Measurements from ENCODE around the gene SEC14L1. TPM values are rescaled to one million over a fixed set of nuclear protein-coding genes. Genes with fewer than 3 reads are reported as not detected.

Gene SEC14L1
- polyA plus RNA-seq, 2 of the 4 experiments (the other 2 are of a cell fraction), result 27.5 to 40.4 TPM

- no peak for TF ChIP-seq FOSL2 (IDR thresholded peaks at IDR 0.05)
- TF ChIP-seq FOSL2 (CRISPR knock-in tag; IDR thresholded peaks at IDR 0.05), result no peak
- peak; percentile 15; the same call in 1 of the 3 replicates for TF ChIP-seq SMC3 (IDR thresholded peaks at IDR 0.05)
- no peak for TF ChIP-seq RARB (CRISPR knock-in tag; IDR thresholded peaks at IDR 0.05)
- TF ChIP-seq RAD21 (conservative IDR thresholded peaks at IDR 0.05 in 1 of 2, IDR thresholded peaks at IDR 0.05 in 1 of 2), result no peak
- TF ChIP-seq HOXB5 (CRISPR knock-in tag; IDR thresholded peaks at IDR 0.05), result no peak
- TF ChIP-seq E2F6 (IDR thresholded peaks at IDR 0.05; ENCODE audit: borderline replicate concordance, low read depth), result no peak
These were observed at the start of gene SEC14L1 (continued) for GRCh38 chr17:77140878-77141767.

GRCh38 chr17:77092025-77092424, 48.7 kb upstream of the SEC14L1 start:
- Histone ChIP-seq H3K9me3 (no peaks in the 10 kb centered on the region), H3K27ac (no peak overlapping the region), H3K4me1 (peaks cover 19% of the 10 kb centered on the region), H3K4me3 (no peak overlapping the region), H3K4me2 (no peak overlapping the region)
- FAIRE-seq (no peak), ATAC-seq (no peak), DNase-seq (ENCODE audit: low read depth in 1 of 2, low spot score in 1 of 2) (no peak)
- TF ChIP-seq BHLHE40 (IDR thresholded peaks at IDR 0.05; ENCODE audit: low read depth, low read length) (no peak), BCL3 (IDR thresholded peaks at IDR 0.05) (0 out of 3 replicates have a peak, but pooled peaks have one; percentile 24)
- POLR2A ChIA-PET, result no interaction called here
- CTCF ChIA-PET, result interaction anchor here (1.3 to 2.8 kb wide), 4 partner anchors 11 to 156 kb away, joined by 3 to 11 read pairs (median 5); no protein-coding TSS in a partner anchor
- WGBS (ENCODE audit: missing lambda C conversion rate), result 92% methylated on average over 7 of the region's 7 CpGs

GRCh38 chr17:77095461-77095860, 45.3 kb upstream of the SEC14L1 start:
- no peak overlapping the region for H3K4me2 ChIP-seq
- no peak for FAIRE-seq
- no peak for DNase-seq (ENCODE audit: low read depth in 1 of 2, low spot score in 1 of 2)
- peaks cover 14% of the 10 kb centered on the region; the same call in 1 of the 3 replicates for H3K4me1 ChIP-seq
- WGBS (ENCODE audit: missing lambda C conversion rate), result 93% methylated on average over 7 of the region's 7 CpGs
- no peak for ATAC-seq
- ChIA-PET POLR2A (interaction anchor here (0.6 to 0.7 kb wide), 3 partner anchors 9 to 207 kb away, joined by 3 to 5 read pairs (median 4); no protein-coding TSS in a partner anchor), CTCF (interaction anchor here (0.9 to 2.1 kb wide), 16 partner anchors 9 to 154 kb away, joined by 3 to 8 read pairs (median 4); no protein-coding TSS in a partner anchor)
- no peak for TF ChIP-seq RCOR1 (IDR thresholded peaks at IDR 0.05; ENCODE audit: low read depth, low read length)
- TF ChIP-seq ZSCAN20 (CRISPR knock-in tag; IDR thresholded peaks at IDR 0.05), result no peak
- TF ChIP-seq RARB (CRISPR knock-in tag; IDR thresholded peaks at IDR 0.05), result no peak
- TF ChIP-seq EHF (CRISPR knock-in tag; IDR thresholded peaks at IDR 0.05), result no peak
- no peak for TF ChIP-seq POLR2AphosphoS2 (conservative IDR thresholded peaks at IDR 0.05; ENCODE audit: low read length)
- TF ChIP-seq SMC3 (IDR thresholded peaks at IDR 0.05), result no peak
- no peak for TF ChIP-seq TP53 (CRISPR knock-in tag; IDR thresholded peaks at IDR 0.05)
- TF ChIP-seq NR3C1 (IDR thresholded peaks at IDR 0.05), result no peak
- TF ChIP-seq EP300 (IDR thresholded peaks at IDR 0.05), result no peak
- no peak for TF ChIP-seq HEYL (CRISPR knock-in tag; IDR thresholded peaks at IDR 0.05)
- TF ChIP-seq, protein P1, sequence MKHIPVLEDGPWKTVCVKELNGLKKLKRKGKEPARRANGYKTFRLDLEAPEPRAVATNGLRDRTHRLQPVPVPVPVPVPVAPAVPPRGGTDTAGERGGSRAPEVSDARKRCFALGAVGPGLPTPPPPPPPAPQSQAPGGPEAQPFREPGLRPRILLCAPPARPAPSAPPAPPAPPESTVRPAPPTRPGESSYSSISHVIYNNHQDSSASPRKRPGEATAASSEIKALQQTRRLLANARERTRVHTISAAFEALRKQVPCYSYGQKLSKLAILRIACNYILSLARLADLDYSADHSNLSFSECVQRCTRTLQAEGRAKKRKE (CRISPR knock-in tag; IDR thresholded peaks at IDR 0.05; ENCODE audit: low read depth), result no peak
- no peak for TF ChIP-seq HOXA7 (CRISPR knock-in tag; IDR thresholded peaks at IDR 0.05)
- no peak for TF ChIP-seq KDM5A (IDR thresholded peaks at IDR 0.05)
- TF ChIP-seq, protein P2, sequence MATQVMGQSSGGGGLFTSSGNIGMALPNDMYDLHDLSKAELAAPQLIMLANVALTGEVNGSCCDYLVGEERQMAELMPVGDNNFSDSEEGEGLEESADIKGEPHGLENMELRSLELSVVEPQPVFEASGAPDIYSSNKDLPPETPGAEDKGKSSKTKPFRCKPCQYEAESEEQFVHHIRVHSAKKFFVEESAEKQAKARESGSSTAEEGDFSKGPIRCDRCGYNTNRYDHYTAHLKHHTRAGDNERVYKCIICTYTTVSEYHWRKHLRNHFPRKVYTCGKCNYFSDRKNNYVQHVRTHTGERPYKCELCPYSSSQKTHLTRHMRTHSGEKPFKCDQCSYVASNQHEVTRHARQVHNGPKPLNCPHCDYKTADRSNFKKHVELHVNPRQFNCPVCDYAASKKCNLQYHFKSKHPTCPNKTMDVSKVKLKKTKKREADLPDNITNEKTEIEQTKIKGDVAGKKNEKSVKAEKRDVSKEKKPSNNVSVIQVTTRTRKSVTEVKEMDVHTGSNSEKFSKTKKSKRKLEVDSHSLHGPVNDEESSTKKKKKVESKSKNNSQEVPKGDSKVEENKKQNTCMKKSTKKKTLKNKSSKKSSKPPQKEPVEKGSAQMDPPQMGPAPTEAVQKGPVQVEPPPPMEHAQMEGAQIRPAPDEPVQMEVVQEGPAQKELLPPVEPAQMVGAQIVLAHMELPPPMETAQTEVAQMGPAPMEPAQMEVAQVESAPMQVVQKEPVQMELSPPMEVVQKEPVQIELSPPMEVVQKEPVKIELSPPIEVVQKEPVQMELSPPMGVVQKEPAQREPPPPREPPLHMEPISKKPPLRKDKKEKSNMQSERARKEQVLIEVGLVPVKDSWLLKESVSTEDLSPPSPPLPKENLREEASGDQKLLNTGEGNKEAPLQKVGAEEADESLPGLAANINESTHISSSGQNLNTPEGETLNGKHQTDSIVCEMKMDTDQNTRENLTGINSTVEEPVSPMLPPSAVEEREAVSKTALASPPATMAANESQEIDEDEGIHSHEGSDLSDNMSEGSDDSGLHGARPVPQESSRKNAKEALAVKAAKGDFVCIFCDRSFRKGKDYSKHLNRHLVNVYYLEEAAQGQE (IDR thresholded peaks at IDR 0.05), result no peak
- H3K9me3 ChIP-seq, result no peaks in the 10 kb centered on the region
- no peak overlapping the region for H3K27ac ChIP-seq
- no peak overlapping the region for H3K4me3 ChIP-seq

Data from A549 (cell line).